NOMO-1 treated with dmso at 0.1 percent for 144 hours (cell line): ENCODE results near the gene ANKRD44.
"Not testable (repeated sequence)": the region's sequence is repeated elsewhere in the genome, so short reads cannot be mapped to it uniquely, and the experiment has no call there.

ENCODE experiments used
- DNase-seq: peaks from one replicate; lab custom pipeline; 2025; ENCODE audit not compliant: unreplicated experiment; lab: John Stamatoyannopoulos, UW

Gene ANKRD44

GRCh38 chr2:197054437-197054836 is 256.1 kb downstream of the ANKRD44 start:
- no peak for DNase-seq

- DNase-seq: no peak
These were observed 258.2 kb downstream of the ANKRD44 start for GRCh38 chr2:197052356-197052755.

DNA sequence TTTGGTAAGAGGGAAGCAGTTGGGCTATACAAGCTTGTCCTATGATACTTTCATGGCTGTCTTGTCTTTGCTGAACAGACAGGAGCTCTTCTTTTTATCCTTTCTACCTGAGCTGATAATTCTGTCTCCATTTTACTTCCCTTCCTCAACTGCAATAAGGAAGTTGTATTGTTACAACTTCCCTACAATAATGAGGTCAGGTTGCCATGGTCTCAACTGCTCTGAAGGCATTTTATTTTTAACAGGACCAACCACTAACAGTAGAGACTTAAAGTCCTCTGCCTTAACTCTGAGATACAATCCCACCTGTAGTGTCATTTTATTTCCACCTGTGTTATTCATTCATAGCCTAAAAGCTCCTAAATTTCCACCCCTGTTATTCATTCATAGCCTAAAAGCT is 265.5 kb downstream of the ANKRD44 start:
- no peak for DNase-seq

GRCh38 chr2:197042739-197043196 is 267.8 kb downstream of the ANKRD44 start:
- DNase-seq: no peak

- no peak for DNase-seq
These were observed 272.6 kb downstream of the ANKRD44 start for GRCh38 chr2:197037863-197038398.

- no peak for DNase-seq
These were observed 275.6 kb downstream of the ANKRD44 start for GRCh38 chr2:197035002-197035401.

- no peak for DNase-seq
These were observed 276.3 kb downstream of the ANKRD44 start for GRCh38 chr2:197034292-197034691.

DNA sequence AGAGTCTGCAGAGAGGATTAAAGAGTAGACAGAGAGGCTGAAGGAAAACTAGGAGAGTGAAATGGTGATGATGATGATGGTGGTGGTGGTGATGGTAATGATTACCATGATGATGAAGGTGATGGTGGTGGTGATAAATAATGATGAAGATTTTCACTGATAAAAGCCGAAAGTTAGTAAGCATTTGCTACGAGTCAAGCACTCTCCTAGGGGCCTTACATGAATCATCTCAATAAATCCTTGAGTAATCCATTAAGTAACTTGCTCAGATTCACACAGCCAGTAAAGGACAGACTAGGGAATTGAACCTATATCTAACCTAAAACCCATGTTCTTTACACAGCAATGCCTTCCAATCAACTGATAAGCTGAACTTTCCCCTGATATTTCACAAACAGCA is 277.4 kb downstream of the ANKRD44 start:
- no peak for DNase-seq

- no peak for DNase-seq
These were observed 278.8 kb downstream of the ANKRD44 start for GRCh38 chr2:197031803-197032202.

DNA sequence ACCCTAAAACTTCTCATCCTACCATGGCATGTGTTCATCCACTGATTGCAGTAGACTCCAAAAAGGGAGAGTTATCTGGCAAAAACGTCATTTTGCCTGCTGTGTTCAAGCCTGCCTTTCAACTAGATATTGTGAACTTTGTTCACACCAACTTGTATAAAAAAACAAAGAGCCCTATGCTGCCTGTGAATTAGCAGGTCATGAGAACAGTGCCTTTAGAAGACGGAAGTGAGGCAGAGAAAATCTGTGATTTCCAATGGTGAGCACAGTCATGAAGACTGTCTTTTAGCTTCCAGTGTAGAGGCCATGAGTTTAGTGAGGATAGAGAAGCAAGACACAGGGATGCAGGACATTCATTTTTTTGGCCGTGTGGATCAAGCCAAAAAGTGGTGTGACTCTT is 280.5 kb downstream of the ANKRD44 start:
- DNase-seq: no peak

GRCh38 chr2:197028633-197029032 is 281.9 kb downstream of the ANKRD44 start:
- DNase-seq: no peak

- no peak for DNase-seq
These were observed 282.4 kb downstream of the ANKRD44 start for GRCh38 chr2:197028230-197028629.

DNA sequence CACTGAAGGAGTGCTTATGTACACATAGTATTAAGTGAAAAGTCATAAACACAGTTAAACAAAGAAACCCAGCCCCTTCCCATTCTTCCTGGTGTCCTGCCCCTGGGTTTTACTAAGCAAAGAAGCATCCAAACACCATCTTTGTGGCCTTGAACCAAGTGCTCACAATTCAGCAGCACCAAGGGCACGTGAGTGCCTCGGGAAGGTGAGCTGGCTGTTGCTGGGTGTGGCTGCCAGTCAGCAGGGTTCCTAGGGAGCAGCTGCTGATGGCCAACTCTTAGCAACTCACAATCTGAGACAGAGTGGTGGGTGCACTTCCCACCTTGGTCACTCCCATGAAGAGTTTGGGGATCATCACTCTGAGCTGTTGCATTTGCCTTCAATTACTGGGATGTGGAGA is 286.4 kb downstream of the ANKRD44 start:
- DNase-seq: no peak

- DNase-seq: not testable (repeated sequence)
These were observed 289.7 kb downstream of the ANKRD44 start for GRCh38 chr2:197020921-197021320.

GRCh38 chr2:197013098-197013497 is 297.5 kb downstream of the ANKRD44 start:
- DNase-seq: no peak

DNA sequence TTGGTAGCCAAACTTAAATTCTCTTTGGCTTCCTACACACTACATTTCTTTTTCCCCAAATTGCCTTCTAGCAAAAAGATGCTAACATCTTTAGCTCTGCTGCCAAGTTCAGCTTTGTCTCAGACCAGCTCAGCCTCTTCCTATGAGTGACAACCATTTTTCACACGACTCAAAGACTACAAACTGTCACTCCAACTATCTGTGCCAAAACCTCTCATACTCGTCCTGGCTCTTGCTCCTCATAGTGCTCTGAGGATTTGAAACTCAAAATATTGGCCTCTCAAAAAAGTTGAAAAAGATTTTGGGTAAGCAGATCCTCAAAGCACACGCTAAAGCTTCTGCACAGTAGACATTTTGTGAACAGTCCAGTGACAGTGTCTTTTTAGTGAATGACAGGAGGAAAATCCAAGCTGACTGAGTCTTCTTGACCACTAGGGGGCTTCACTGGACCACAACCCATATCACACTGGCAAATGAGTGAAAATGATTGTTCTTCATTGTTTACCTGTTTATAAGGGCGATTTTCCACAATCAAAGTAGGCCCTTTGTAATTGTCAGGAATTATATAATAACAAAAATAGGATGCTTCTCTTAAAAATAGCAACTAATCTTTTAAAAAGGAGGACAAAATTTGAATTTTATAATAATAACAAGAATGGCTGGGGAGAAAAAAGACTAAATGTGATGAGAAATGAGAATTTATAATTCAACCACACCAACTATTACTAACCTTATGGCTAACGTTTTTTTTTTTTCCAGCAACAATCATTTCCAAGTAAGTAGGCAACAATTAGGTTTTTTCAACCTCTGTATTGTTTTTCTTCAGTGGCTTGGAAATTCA is 298.6 kb downstream of the ANKRD44 start:
- DNase-seq: no peak

DNA sequence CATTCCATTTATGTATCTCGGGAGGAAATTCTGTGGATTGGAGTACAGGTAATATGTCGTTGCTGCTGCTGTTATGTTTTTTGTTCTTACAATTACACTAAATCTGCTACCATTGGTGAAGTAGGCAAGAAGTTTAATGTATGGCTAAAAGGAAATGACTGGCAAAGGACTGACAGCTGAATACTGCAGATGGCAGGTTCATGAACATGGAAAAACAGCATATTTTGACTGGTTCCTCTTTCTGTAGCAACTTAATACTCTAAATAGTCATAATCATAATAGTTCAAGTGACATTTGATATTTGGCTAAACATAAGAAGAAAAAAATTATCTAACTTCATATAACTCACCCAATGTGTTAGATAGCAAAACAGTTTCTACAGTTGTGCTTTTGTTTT is 299.6 kb downstream of the ANKRD44 start:
- DNase-seq: no peak

- DNase-seq: no peak
These were observed 300.2 kb downstream of the ANKRD44 start for GRCh38 chr2:197010200-197011020.

DNA sequence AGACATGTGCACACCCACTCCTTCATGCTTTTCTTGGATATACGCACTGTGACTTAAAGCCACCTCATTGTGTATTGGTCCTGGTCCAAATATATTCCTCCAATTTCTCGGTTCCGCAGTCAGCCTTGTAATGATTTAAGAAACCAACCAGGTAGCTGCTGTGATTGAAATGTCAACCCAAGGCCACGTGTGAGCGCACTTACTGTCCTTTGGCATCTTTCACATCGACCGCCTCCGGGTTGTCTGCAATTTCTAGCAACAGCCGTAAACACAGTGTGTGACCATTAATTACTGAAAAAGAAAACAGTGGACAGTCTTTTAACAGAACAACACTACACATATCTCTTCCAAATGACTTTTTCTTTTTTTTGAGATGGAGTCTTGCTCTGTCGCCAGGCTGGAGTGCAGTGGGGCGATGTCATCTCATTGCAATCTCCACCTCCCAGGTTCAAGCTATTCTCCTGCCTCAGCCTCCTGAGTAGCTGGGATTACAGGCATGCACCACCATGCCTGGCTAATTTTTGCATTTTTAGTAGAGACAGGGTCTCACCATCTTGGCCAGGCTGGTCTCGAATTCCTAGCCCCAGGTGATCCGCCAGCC is 301.7 kb downstream of the ANKRD44 start:
- not testable (repeated sequence) for DNase-seq

DNA sequence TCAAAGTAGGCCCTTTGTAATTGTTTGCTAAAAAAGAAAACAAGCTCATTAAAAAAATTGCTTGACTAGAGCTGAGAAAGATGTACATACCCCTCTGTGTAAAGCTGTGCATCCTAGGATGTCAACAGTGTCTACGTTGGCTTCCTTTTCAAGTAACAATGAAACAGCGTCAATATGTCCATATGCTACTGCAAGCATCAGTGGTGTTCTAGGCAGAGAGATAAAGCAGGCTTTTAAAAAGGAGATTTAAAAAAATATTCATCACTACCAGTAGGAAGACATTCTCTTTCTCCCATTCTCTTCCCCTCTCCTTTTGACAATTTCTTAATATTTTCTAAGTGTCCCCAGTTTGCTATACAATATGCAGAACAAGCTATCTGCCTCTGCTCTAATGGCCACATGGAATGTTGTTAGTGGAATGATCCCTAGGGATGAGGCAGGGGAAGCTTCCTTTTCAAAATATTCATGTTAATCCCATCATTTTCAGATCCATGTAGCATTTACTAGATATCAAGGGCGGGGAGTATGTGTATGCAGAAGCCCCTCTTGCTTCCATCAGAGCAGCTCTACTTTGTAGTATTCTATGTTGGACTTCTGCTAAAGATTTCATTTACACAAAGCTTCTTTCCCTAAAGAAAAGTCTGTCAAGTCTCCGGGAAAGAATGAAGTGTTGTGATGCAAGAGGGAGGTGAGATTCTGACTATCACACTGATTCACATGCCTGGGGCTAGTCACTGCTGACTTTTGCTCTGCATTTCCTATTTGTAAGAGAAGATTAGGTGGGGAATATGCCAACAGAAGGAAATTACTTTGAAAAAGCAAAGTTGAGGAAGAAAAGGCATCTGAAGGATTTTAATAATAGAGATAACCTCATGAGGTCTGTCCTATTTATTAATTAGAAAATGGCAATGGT is 302.6 kb downstream of the ANKRD44 start:
- no peak for DNase-seq
